Measurements from ENCODE around the gene CXCR1. TPM values are rescaled to one million over a fixed set of nuclear protein-coding genes. Genes with fewer than 3 reads are reported as not detected.

CXCR1 gene
- total and polyA plus RNA-seq, 12 donors: 0.07 to 0.68 (median 0.17) TPM; not detected in 3

DNA sequence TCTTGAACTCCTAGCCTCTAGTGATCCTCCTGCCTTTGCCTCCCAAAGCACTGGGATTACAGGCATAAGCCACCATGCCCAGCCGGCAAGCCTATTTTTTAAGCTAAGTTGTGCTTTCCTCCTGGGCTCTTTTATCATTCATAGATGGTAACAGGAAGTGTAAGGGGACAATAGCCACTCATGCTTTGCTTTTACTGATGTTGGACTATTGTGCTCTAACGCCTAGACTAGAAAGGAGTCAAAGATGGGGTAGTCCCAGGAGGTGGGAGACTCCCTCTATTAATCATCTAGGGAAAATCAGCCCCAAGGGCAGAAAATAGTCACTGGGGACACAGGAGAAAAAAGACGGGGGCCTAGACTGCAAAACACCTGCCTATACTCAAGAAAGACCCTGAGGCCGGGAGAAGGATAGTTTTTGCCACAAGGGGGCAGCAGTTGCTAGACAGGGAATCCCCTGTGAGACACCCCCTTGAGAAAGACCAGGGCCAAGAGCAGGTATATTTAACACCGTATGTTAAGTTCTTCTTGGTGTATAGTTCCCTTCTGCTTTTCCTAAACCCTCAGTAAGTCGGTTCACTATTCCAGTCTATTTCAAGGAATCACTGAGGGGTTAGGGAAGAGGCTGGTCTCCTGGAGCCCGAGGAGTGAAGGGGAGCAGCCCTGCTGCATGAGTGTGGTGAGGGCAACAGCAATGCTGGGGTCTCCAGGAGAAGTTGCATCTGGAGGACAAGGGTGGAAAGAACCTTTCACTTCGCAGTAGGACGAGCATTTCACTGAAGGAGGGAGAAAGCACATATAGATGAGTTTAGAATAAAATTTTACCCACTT, 2.1 kb upstream of the CXCR1 start:
- no peaks in the 10 kb centered on the region for H3K4me1 ChIP-seq (replicated peaks in 1 of 2)
- no peak for TF ChIP-seq POLR2A (IDR thresholded peaks at IDR 0.05)
- TF ChIP-seq, protein P1, sequence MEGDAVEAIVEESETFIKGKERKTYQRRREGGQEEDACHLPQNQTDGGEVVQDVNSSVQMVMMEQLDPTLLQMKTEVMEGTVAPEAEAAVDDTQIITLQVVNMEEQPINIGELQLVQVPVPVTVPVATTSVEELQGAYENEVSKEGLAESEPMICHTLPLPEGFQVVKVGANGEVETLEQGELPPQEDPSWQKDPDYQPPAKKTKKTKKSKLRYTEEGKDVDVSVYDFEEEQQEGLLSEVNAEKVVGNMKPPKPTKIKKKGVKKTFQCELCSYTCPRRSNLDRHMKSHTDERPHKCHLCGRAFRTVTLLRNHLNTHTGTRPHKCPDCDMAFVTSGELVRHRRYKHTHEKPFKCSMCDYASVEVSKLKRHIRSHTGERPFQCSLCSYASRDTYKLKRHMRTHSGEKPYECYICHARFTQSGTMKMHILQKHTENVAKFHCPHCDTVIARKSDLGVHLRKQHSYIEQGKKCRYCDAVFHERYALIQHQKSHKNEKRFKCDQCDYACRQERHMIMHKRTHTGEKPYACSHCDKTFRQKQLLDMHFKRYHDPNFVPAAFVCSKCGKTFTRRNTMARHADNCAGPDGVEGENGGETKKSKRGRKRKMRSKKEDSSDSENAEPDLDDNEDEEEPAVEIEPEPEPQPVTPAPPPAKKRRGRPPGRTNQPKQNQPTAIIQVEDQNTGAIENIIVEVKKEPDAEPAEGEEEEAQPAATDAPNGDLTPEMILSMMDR (IDR thresholded peaks at IDR 0.05): peak; percentile 21 to 57 (median 39)
- WGBS, 4 donors: 53 to 56% (median 56%) methylated on average over 9 of the region's 9 CpGs
- H3K4me3 ChIP-seq: no peak overlapping the region
- peaks cover 8% of the 10 kb centered on the region for H3K27me3 ChIP-seq
- no peaks in the 10 kb centered on the region for H3K9me3 ChIP-seq (replicated peaks in 1 of 3)
- H3K27ac ChIP-seq: no peak overlapping the region
- peak in 6 of 7 donors; percentile 25 to 66 (median 52) for DNase-seq
- H3K36me3 ChIP-seq (replicated peaks in 1 of 2): no peaks in the 10 kb centered on the region
- intact Hi-C loops (cut with DNase I): no loop called here

DNA sequence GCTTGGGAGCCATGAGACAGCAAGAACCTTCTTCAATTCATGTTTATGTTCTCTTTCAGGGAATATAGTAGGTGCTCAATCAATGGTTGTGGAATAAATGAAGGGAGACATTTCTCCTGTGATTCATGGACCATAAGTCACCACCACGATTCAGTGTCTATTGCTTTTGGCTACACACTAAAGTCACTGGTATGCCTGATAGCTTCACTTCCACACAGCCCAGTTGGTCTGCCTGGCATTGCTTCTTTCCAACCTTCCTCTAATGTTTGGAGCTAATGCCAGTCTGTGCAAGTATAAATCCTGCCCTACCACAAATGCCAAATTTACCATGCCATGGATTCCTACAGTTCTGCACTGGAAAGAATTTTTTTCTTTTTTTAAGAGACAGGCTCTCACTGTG, 1.3 kb upstream of the CXCR1 start:
- Histone ChIP-seq H3K4me1 (replicated peaks in 1 of 2) (no peaks in the 10 kb centered on the region), H3K36me3 (replicated peaks in 1 of 2) (no peaks in the 10 kb centered on the region), H3K4me3 (no peak overlapping the region), H3K9me3 (replicated peaks in 1 of 3) (no peaks in the 10 kb centered on the region), H3K27me3 (peaks cover 8% of the 10 kb centered on the region), H3K27ac (no peak overlapping the region)
- WGBS, 4 donors: 45 to 69% (median 53%) methylated on average over 1 of the region's 1 CpG
- TF ChIP-seq, protein P1 (IDR thresholded peaks at IDR 0.05): no peak
- TF ChIP-seq POLR2A (IDR thresholded peaks at IDR 0.05): no peak
- no peak for DNase-seq
- intact Hi-C loops (cut with DNase I): no loop called here

GRCh38 chr2:218162814-218163213, 3.9 kb downstream of the CXCR1 start:
- Histone ChIP-seq H3K27ac (no peak overlapping the region), H3K4me1 (replicated peaks in 1 of 2) (no peaks in the 10 kb centered on the region), H3K9me3 (replicated peaks in 1 of 3) (no peaks in the 10 kb centered on the region), H3K36me3 (replicated peaks in 1 of 2) (no peaks in the 10 kb centered on the region), H3K4me3 (no peak overlapping the region), H3K27me3 (peaks cover 8% of the 10 kb centered on the region)
- TF ChIP-seq, protein P1 (IDR thresholded peaks at IDR 0.05): no peak
- no peak for TF ChIP-seq POLR2A (IDR thresholded peaks at IDR 0.05)
- intact Hi-C loops (cut with DNase I): no loop called here
- no peak for DNase-seq
- 60 to 79% (median 69%) methylated on average over 1 of the region's 1 CpG for WGBS, 4 donors

GRCh38 chr2:218161644-218162043, 5.1 kb downstream of the CXCR1 start:
- H3K36me3 ChIP-seq (replicated peaks in 1 of 2): no peaks in the 10 kb centered on the region
- H3K4me1 ChIP-seq (replicated peaks in 1 of 2): no peaks in the 10 kb centered on the region
- H3K27ac ChIP-seq: no peak overlapping the region
- intact Hi-C loops (cut with DNase I): no loop called here
- no peaks in the 10 kb centered on the region for H3K9me3 ChIP-seq (replicated peaks in 1 of 3)
- H3K4me3 ChIP-seq: no peak overlapping the region
- no peak for TF ChIP-seq POLR2A (IDR thresholded peaks at IDR 0.05)
- TF ChIP-seq, protein P1 (IDR thresholded peaks at IDR 0.05): no peak
- WGBS, 4 donors: 61 to 67% (median 65%) methylated on average over 2 of the region's 2 CpGs
- no peak for DNase-seq
- peaks cover 8% of the 10 kb centered on the region for H3K27me3 ChIP-seq

Data from adrenal gland (tissue), 12 donors.